Spinal cord (tissue), 10 donors: ENCODE data around the gene ADPRHL1. TPM values are rescaled to one million over a fixed set of nuclear protein-coding genes. Genes with fewer than 3 reads are reported as not detected.

Experiments
- DNase-seq, 6 donors: peaks; one replicate each; pipeline versions ENCODE4 v3.0.0 to v3.0.0-alpha.2; 2013 to 2015; ENCODE audit warnings: low spot score in 6 of 6, low read depth in 4 of 6
- H3K27ac ChIP-seq: one replicate; pipeline ENCODE4 v1.5.1; 2013; ENCODE audit warnings: low read depth, low read length, control low read depth
- H3K27me3 ChIP-seq: one replicate; pipeline ENCODE4 v1.6.1; 2013; ENCODE audit warnings: low read length; ENCODE audit not compliant: control insufficient read depth, insufficient read depth
- H3K36me3 ChIP-seq: one replicate; pipeline ENCODE4 v1.6.1; 2013; ENCODE audit warnings: low read length; ENCODE audit not compliant: control insufficient read depth, insufficient read depth
- H3K4me1 ChIP-seq: one replicate; pipeline ENCODE4 v1.6.1; 2013; ENCODE audit warnings: low read length; ENCODE audit not compliant: control insufficient read depth, insufficient read depth
- H3K4me3 ChIP-seq: one replicate; pipeline ENCODE4 v1.5.1; 2013; ENCODE audit warnings: low read depth, low read length, control low read depth
- H3K9me3 ChIP-seq: one replicate; pipeline ENCODE4 v1.6.1; 2013; ENCODE audit warnings: low read length; ENCODE audit not compliant: control insufficient read depth, insufficient read depth
- WGBS: methylation state at CpG from one replicate; pipeline ENCODE4 v1.1.5; 2013; ENCODE audit warnings: missing lambda C conversion rate; ENCODE audit not compliant: insufficient coverage; 5-methylcytosine and 5-hydroxymethylcytosine counted together
- polyA plus RNA-seq, 2 donors: library from polyadenylated mRNA; unstranded; fragments of 120-200 nt; gene quantifications; one replicate each; pipeline ENCODE4 v1.2.1, GENCODE V29; 2013; ENCODE audit not compliant: insufficient read length in 2 of 2
- total RNA-seq, 2 donors: library from RNA; depleted of rRNA in 1 of 2; stranded (reverse); fragments of 120-200 nt in 1 of 2; fragments of >200 nt in 1 of 2; gene quantifications; one replicate each; pipeline versions ENCODE4 v1.2.3 to v1.2.4, GENCODE V29; 2013 to 2014
- donor health status: healthy.

ADPRHL1 gene
- total and polyA plus RNA-seq, 4 donors: 3.1 to 7.2 (median 4.4) TPM

- Histone ChIP-seq H3K9me3 (no peaks in the 10 kb centered on the region), H3K27ac (peak overlapping the region; percentile 49), H3K36me3 (peaks cover 10% of the 10 kb centered on the region), H3K4me3 (no peak overlapping the region), H3K27me3 (no peaks in the 10 kb centered on the region), H3K4me1 (peaks cover 8% of the 10 kb centered on the region)
- DNase-seq: peak in 2 of 6 donors; percentile 24 to 27
- WGBS: 66% methylated on average over 35 of the region's 36 CpGs
Measured at GRCh38 chr13:113483504-113484293, 30.4 kb upstream of the ADPRHL1 start.

DNA sequence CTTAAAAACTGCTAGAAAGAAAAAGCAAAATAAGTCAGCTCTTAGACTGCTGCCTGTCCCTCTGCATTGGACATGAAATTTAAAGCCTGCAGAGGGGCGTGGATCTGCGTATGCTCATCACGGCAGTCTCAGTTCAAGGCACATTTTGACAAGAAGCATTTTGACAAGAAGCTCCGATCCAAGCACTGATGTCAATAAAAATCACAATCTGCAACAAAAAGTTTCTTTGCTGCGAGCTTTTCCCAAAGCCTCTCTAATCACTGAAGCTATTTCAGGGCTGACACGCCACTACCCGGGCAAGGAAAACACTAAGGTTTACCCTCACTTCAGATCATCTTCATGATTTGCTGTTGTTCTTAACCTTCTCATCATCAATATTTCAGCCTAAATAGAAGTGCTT is 29.8 kb upstream of the ADPRHL1 start:
- Histone ChIP-seq H3K4me1 (peaks cover 8% of the 10 kb centered on the region), H3K36me3 (peaks cover 10% of the 10 kb centered on the region), H3K27ac (no peak overlapping the region), H3K27me3 (no peaks in the 10 kb centered on the region), H3K9me3 (no peaks in the 10 kb centered on the region), H3K4me3 (no peak overlapping the region)
- no peak for DNase-seq
- WGBS: 94% methylated on average over 7 of the region's 7 CpGs

GRCh38 chr13:113479179-113479578 is 25.9 kb upstream of the ADPRHL1 start:
- H3K27ac ChIP-seq: no peak overlapping the region
- peaks cover 8% of the 10 kb centered on the region for H3K4me1 ChIP-seq
- H3K36me3 ChIP-seq: peaks cover 21% of the 10 kb centered on the region
- no peak for DNase-seq
- no peak overlapping the region for H3K4me3 ChIP-seq
- no peaks in the 10 kb centered on the region for H3K27me3 ChIP-seq
- H3K9me3 ChIP-seq: no peaks in the 10 kb centered on the region
- 86% methylated on average over 2 of the region's 4 CpGs for WGBS

GRCh38 chr13:113477724-113478123 is 24.4 kb upstream of the ADPRHL1 start:
- Histone ChIP-seq H3K9me3 (no peaks in the 10 kb centered on the region), H3K4me1 (no peaks in the 10 kb centered on the region), H3K27me3 (no peaks in the 10 kb centered on the region), H3K4me3 (no peak overlapping the region), H3K27ac (no peak overlapping the region), H3K36me3 (peaks cover 29% of the 10 kb centered on the region)
- 100% methylated on average over 2 of the region's 3 CpGs for WGBS
- no peak for DNase-seq

- 100% methylated on average over 2 of the region's 7 CpGs for WGBS
- no peaks in the 10 kb centered on the region for H3K9me3 ChIP-seq
- no peak overlapping the region for H3K27ac ChIP-seq
- no peaks in the 10 kb centered on the region for H3K27me3 ChIP-seq
- H3K4me3 ChIP-seq: no peak overlapping the region
- DNase-seq: no peak
- no peaks in the 10 kb centered on the region for H3K4me1 ChIP-seq
- H3K36me3 ChIP-seq: peaks cover 36% of the 10 kb centered on the region
Measured at GRCh38 chr13:113476811-113477210, 23.5 kb upstream of the ADPRHL1 start.

GRCh38 chr13:113475911-113476310 is 22.6 kb upstream of the ADPRHL1 start:
- Histone ChIP-seq H3K27ac (no peak overlapping the region), H3K27me3 (no peaks in the 10 kb centered on the region), H3K4me3 (no peak overlapping the region), H3K4me1 (no peaks in the 10 kb centered on the region), H3K9me3 (no peaks in the 10 kb centered on the region), H3K36me3 (peaks cover 36% of the 10 kb centered on the region)
- WGBS: 95% methylated on average over 7 of the region's 12 CpGs
- no peak for DNase-seq

DNA sequence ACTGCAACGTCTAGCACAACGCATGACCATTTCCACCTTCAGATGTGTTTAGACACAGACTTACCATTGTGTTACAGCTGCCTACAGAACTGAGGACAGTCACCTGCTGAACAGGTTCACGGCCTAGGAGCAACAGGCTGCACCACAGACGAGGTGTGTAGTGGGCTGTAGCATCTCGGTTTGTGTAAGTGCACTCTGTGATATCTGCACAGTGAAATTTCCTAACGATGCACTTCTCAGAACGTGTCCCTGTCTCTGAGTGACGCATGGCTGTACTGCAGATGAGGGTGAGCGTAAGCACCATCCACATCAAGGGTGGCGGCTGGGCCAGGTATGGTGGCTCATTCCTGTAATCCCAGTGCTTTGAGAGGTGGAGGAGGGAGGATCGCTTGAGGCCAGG is 22.0 kb upstream of the ADPRHL1 start:
- H3K9me3 ChIP-seq: no peaks in the 10 kb centered on the region
- H3K27ac ChIP-seq: no peak overlapping the region
- H3K4me3 ChIP-seq: no peak overlapping the region
- WGBS: 96% methylated on average over 10 of the region's 11 CpGs
- no peaks in the 10 kb centered on the region for H3K27me3 ChIP-seq
- H3K4me1 ChIP-seq: no peaks in the 10 kb centered on the region
- no peak for DNase-seq
- H3K36me3 ChIP-seq: peaks cover 36% of the 10 kb centered on the region

DNA sequence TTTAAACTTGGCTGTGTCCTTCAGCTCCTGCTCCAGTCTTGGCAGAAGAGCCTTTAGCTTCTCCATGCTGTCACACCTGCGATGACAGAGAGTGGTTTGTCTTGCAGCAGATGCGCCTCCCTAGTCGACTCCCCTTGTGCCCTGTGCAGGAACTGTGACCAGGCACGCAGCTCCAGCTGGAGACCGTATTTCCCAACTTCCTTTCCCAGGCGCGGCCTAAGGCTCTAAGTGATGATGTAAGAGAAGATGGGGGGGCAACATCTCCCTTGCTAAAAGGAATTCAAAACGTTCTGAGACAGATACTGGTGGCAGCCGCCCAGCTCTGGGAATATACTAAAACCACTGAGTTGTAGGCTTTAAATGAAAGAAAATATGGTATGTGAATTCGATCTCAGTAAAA is 20.9 kb upstream of the ADPRHL1 start:
- peaks cover 35% of the 10 kb centered on the region for H3K36me3 ChIP-seq
- H3K27ac ChIP-seq: no peak overlapping the region
- peaks cover 3% of the 10 kb centered on the region for H3K4me1 ChIP-seq
- no peak for DNase-seq
- WGBS: 95% methylated on average over 3 of the region's 10 CpGs
- no peaks in the 10 kb centered on the region for H3K9me3 ChIP-seq
- no peaks in the 10 kb centered on the region for H3K27me3 ChIP-seq
- H3K4me3 ChIP-seq: no peak overlapping the region

DNA sequence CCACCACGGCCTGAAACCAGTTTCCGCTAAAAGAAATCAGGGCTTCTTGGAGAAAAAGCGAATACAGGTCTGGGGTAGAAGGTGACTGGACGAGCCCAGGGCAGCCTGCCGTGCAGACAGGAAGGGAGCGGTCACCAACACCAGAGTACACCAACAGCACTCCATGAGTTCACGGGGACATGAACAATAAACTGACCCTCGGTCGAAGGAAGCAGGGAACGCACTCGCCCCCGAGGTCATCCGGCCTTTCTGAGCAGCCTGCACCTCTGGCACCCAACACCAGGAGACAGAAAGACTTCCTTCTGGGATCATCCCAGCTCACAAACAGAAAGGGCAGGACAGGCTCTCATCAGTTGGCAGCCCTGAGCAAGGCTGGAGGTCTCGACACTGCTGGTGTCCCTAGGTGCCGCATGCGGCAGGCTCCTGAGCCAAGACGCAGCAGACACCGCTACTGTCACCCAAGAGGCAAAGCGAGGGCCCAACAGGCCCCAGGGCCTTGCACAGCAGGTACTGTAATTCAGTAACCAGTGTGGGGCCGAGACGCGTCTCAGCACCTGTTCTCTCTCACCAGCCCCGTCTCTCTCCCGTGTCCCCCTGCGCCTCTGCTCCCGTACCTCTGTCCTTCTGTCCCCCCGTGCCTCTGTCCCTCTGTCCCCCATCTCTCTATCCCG is 19.2 kb upstream of the ADPRHL1 start:
- Histone ChIP-seq H3K27me3 (no peaks in the 10 kb centered on the region), H3K9me3 (no peaks in the 10 kb centered on the region), H3K36me3 (peaks cover 34% of the 10 kb centered on the region), H3K4me1 (peaks cover 11% of the 10 kb centered on the region), H3K27ac (no peak overlapping the region), H3K4me3 (no peak overlapping the region)
- WGBS: 94% methylated on average over 27 of the region's 28 CpGs
- no peak for DNase-seq

DNA sequence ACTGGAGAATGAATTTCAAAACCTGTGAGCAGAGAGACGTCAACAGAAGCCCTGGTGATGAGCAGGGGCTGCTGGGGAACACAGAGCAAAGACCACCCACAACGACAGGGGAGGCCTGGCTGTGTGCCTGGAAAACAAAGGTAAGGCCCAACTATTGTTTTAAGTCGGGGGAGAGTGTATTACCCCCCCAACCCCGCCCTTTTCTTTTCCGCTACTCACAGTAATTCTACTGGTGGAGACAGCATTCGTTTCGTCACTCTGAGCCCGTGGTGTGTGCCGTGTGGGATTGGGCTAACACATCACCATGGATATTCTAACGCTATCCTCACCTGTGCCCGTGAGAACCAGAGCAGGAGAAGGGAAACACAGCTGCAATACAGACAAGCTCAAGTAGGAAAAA is 18.6 kb upstream of the ADPRHL1 start:
- Histone ChIP-seq H3K9me3 (no peaks in the 10 kb centered on the region), H3K4me3 (no peak overlapping the region), H3K36me3 (peaks cover 34% of the 10 kb centered on the region), H3K4me1 (peaks cover 11% of the 10 kb centered on the region), H3K27me3 (no peaks in the 10 kb centered on the region), H3K27ac (no peak overlapping the region)
- DNase-seq: no peak
- WGBS: 71% methylated on average over 8 of the region's 11 CpGs
